Tibial nerve (tissue), 3 donors: ENCODE results near the gene MICAL2.

Experiments used
- POLR2A ChIP-seq, 2 donors: fragments of 450-650 bp; IDR thresholded peaks; one replicate each; pipeline ENCODE4 v1.6.1; 2017; ENCODE audit warnings: antibody characterized with exemption in 2 of 2, mild to moderate bottlenecking in 2 of 2, moderate library complexity in 2 of 2
- TF ChIP-seq, protein P1 (sequence below), 5 experiments: fragments of 200-600 bp in 3 of 5; fragments of 450-650 bp in 2 of 5; sonication (generic) in 3 of 5; IDR thresholded peaks; one replicate each; pipeline ENCODE4 v1.5.1; 2016 to 2019; ENCODE audit warnings: antibody characterized with exemption in 5 of 5, mild to moderate bottlenecking in 3 of 5, moderate library complexity in 2 of 5

GRCh38 chr11:12148466-12148865 lies 38.1 kb downstream of the MICAL2 start:
- TF ChIP-seq POLR2A (IDR thresholded peaks at IDR 0.05) = no peak
- TF ChIP-seq, protein P1, sequence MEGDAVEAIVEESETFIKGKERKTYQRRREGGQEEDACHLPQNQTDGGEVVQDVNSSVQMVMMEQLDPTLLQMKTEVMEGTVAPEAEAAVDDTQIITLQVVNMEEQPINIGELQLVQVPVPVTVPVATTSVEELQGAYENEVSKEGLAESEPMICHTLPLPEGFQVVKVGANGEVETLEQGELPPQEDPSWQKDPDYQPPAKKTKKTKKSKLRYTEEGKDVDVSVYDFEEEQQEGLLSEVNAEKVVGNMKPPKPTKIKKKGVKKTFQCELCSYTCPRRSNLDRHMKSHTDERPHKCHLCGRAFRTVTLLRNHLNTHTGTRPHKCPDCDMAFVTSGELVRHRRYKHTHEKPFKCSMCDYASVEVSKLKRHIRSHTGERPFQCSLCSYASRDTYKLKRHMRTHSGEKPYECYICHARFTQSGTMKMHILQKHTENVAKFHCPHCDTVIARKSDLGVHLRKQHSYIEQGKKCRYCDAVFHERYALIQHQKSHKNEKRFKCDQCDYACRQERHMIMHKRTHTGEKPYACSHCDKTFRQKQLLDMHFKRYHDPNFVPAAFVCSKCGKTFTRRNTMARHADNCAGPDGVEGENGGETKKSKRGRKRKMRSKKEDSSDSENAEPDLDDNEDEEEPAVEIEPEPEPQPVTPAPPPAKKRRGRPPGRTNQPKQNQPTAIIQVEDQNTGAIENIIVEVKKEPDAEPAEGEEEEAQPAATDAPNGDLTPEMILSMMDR (IDR thresholded peaks at IDR 0.05) = no peak
